DND-41 (cell line): Measurements from ENCODE around the gene C1orf115.
"Not testable (repeated sequence)": the region's sequence is repeated elsewhere in the genome, so short reads cannot be mapped to it uniquely, and the experiment has no call there.

Experiments used
- EZH2 ChIP-seq: IDR thresholded peaks from 3 replicates; pipeline ENCODE4 v1.6.1; 2012; ENCODE audit warnings: borderline replicate concordance, low read depth, mild to moderate bottlenecking, moderate library complexity, low read length, inconsistent platforms; ENCODE audit not compliant: severe bottlenecking
- TF ChIP-seq, protein P1 (sequence below): IDR thresholded peaks from 2 replicates; pipeline ENCODE4 v1.5.1; 2012; ENCODE audit warnings: borderline replicate concordance, low read length, moderate library complexity, mild to moderate bottlenecking; ENCODE audit not compliant: poor library complexity, severe bottlenecking; ENCODE audit errors: extremely low read depth

DNA sequence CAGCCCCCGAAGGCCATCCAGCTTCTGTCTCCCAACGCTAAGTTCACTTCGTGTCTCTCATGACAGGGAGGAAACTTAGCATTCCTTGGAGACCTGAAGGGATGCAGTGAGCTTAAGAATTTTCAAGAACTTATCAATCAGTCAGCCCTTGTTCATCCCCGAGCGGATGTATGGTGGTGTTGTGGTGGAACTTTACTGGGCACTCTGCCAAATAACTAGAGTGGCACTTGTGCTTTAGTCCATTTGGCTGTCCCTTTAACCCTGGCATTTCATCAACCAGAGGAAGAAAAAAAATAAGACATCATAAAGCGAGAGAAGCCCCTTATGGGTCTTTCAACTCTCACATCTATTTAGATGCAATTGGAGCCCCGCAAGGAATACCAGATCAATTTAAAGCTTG is 31.1 kb downstream of the C1orf115 start:
- TF ChIP-seq, protein P1, sequence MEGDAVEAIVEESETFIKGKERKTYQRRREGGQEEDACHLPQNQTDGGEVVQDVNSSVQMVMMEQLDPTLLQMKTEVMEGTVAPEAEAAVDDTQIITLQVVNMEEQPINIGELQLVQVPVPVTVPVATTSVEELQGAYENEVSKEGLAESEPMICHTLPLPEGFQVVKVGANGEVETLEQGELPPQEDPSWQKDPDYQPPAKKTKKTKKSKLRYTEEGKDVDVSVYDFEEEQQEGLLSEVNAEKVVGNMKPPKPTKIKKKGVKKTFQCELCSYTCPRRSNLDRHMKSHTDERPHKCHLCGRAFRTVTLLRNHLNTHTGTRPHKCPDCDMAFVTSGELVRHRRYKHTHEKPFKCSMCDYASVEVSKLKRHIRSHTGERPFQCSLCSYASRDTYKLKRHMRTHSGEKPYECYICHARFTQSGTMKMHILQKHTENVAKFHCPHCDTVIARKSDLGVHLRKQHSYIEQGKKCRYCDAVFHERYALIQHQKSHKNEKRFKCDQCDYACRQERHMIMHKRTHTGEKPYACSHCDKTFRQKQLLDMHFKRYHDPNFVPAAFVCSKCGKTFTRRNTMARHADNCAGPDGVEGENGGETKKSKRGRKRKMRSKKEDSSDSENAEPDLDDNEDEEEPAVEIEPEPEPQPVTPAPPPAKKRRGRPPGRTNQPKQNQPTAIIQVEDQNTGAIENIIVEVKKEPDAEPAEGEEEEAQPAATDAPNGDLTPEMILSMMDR = not testable (repeated sequence)
- TF ChIP-seq EZH2 = not testable (repeated sequence)
